Glomerular visceral epithelial cell (primary cell): ENCODE measurements around the gene ADAMTSL3.
"Not testable (repeated sequence)": the region's sequence is repeated elsewhere in the genome, so short reads cannot be mapped to it uniquely, and the experiment has no call there.

Experiments used
- DNase-seq: peaks from one replicate; pipeline ENCODE4 v3.0.0-alpha.2; 2016; ENCODE audit errors: extremely low spot score

The ADAMTSL3 gene

DNA sequence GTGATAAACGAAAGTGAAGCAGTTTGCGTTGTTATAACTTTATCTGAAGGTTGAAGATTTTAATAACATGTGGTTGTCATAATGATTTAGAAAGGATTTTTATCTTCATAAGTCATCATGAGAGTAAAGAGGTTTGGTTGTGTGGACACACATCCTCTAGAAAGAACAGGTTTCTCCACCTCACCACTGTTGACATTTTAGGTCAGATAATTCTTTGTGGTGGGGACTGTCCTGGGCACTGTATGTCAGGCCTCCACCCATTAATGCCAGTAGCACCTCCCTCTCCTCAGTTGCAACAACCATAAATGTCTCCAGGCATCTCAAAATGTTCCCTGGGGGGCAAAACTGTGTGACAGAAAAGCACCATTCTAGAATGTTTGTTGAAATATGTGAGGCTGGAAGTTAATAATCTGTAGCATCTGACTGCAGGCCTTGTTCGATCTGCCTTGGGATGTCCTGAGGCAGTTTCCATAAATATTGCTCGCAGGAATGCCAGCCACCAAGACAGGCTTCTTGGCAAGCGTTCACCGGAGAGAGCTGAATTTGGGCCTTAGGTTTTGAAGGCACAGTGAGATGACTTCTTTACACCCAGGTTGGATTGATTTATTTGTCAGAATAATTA lies 100.1 kb downstream of the ADAMTSL3 start:
- no peak for DNase-seq

DNA sequence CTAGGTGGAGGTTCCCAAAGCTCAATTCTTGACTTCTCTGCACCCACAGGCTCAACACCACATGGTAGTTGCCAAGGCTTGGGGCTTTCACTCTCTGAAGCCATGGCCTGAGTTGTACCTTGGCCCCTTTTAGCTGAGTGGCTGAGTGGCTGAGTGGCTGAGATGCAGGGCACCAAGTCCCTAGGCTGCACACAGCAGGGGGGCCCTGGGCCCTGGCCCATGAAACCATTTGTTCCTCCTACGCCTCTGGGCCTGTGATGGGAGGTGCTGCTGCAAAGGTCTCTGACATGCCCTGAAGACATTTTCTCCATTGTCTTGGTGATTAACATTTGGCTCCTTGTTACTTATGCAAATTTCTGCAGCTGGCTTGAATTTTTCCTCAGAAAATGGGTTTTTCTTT lies 103.4 kb downstream of the ADAMTSL3 start:
- DNase-seq = not testable (repeated sequence)

DNA sequence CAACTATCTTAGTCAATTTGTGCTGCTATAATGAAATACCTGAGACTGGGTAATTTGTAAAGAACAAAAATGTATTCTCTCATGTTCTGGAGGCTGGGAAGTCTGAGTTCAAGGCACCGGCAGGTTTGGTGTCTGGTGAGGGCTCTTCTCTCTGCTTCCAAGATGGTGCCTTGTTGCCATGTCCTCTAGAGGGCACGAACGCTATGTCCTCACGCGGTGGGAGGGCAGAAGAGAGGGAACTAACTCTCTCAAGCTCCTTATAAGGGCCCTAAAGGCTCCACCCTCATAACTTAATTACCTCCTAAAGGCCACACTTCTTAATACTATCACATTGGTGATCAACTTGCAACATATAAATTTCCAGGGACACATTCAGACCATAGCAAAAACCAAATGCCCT lies 108.4 kb downstream of the ADAMTSL3 start:
- DNase-seq = no peak

DNA sequence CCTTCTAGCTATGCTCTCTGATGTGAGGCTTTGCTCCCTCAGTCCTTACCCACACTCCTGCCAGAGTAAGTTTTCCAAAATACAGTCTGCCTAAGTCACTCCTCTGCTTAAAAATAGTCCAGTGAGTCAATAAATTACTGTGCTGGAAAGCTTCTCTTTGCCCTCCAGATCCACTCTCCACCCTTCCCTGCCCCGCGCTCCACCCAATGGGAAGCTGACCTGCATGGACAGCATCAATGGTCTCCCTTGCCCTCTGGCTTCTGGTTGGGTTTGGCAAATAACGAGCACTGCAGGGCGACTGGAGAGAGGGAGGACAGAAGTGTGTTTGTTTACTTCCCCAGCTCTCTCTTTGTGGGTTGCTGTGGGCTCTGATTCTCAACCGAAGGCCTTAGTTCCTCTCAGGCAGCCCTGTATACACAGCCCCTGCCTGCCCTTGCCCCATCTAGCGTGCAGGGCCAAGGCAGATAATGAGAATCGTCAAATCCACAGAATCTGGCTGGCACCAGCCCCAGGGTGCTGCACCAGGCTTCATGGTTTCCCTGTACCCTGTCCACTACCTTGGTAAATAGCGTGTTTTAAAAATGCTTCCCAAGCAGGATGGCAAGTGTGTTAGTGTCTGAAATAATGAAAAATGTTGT lies 110.4 kb downstream of the ADAMTSL3 start:
- no peak for DNase-seq

DNA sequence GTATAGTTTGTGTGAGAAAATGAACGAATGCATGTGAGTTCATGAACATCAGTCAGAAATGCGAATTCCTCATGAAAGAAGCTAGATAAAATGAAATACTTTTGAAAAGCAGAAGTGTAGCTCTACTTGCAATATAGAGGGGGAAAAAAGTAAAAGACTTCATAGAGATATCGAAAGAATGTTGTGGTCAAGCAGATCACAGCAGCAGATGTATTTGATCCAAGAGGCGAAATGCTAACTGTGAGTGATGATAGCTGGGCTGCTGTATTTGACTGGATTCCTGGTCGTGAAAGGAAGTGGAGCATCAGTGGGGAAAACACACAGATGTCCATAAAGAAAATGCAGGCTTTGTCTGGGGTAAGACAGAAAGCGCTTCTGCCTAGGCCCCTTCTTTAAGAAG lies 112.4 kb downstream of the ADAMTSL3 start:
- DNase-seq = no peak

DNA sequence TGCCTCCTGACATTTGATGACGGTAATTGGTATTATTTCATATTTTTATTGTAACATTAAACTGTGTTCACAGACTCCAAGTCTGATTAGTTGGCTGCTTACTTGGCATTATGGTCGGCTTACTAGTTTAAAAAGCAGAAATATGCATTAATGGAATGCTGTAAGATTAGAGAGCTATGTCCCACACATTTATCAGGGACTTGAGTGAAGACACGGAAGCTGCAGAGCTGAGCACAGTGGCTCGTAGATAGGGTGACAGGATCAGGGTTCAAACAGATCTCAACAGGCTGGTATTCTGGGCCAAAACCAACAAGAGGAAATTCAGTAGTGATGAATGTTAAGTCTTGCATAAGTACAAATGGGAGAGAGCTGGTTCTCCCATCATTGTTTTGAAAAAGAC lies 113.8 kb downstream of the ADAMTSL3 start:
- DNase-seq = no peak

DNA sequence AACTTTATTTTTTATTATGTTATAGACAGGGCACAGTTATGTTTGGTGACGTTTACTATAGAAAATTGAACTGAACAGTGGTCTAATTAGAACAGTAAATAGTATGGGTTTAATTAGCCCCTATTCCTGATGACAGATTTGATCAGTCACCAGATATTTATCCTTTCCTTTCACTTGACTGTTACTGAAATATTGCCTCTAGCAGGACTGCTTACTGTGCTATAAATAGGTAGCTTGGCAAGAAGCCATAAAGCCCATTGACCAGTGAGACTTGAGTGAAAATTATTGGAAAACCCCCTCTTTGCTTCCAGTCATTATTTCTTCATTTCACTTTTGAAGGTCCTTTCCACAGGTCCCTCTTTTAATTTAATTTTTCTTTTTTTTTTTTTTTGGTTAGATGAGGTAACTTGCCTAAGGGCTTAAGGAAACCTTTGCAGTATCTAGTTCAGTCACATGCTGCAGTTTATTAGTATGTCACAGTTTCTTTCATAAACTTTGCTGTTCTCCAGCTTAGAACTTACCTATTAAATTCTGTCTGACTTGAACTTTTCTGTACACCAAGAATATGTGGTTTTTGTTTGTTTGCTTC lies 115.6 kb downstream of the ADAMTSL3 start:
- no peak for DNase-seq

DNA sequence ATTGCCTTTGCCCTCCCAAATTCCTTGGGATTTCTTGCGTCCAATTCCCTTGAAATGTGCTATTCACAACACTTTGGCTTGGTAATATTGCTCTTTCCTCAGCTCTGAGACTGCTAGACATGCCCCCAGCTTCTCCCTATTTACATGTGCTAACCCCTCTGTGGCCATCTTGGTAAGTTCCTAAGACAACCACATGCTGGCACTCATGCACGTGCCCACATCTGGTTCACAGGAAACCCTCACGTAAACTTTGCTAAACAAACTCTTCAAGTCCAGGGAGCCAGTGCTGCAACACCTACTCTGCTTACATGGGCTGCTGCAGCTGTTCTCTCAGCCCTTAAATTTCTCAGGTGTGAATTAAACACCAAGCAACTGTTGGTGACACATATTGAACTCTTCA lies 121.8 kb downstream of the ADAMTSL3 start:
- DNase-seq = no peak

DNA sequence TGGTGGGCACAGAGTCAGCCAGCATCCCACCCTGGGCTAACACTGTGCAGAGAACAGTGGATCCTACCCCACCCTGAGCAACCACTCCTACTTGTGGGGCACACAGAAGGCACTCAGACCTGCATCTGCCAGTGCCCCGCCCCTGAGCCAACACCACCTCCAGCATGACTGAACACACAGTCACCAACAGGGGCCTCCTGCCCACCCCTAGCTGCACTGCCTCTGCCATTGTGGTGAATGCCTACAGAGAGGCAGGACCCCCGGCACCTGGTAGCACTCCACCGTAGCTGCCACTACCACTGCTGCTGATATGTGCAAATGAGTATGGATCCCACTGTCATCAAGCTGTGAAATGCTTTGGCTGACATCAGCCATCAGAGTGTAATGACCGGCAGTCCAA lies 123.1 kb downstream of the ADAMTSL3 start:
- no peak for DNase-seq

DNA sequence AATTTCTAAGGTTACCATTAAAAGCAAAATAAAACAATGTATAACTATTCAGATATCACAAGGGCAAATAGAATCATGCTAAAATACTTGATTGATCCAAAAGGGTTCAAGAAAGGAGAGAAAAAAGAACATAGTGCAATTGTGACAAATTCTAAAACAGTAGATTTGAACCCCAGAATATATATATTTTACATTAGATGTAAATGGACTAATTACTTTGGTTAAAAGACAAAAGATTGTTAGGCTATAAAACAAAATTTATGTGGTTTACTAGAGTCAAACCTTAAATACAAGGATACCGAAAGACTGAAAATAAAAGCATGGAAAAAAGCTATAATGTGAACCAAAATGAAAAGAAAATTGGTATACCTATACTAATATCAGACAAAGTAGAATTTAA lies 129.3 kb downstream of the ADAMTSL3 start:
- DNase-seq = no peak

DNA sequence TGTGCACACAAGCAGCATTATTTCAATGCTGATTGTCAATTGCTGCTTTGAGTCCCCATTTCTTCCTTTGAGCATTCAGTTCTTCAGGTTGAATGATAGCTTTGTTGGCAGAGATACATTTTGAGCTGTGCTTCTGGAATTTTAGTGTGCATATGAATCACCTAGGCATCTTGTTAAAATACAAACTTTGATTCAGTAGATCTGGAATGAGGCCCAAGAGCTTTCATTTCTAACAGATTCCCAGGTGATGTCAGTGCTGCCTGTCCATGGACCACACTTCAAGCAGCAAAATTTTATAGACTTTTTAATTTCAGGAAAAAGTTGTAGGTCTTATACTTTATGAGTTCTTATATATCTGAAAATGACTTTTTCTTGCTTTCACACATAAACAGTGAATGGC lies 131.1 kb downstream of the ADAMTSL3 start:
- DNase-seq = peak; percentile 59

DNA sequence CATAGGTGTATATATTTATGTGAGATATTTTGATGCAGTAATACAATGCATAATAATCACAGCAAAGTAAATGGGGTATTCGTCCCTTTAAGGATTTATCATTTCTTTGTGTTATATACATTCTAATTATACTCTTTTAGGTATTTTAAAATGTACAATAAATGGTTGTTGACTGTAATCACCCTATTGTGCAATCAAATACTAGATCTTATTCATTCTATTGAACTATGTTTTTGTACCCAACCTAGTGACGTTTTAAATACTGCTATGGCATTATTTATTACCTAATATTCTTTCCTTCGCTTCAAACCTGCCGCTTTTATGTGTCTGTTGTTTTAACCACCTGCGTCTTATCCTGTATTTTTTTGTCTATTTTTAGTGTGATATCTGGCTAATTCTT lies 132.4 kb downstream of the ADAMTSL3 start:
- no peak for DNase-seq

DNA sequence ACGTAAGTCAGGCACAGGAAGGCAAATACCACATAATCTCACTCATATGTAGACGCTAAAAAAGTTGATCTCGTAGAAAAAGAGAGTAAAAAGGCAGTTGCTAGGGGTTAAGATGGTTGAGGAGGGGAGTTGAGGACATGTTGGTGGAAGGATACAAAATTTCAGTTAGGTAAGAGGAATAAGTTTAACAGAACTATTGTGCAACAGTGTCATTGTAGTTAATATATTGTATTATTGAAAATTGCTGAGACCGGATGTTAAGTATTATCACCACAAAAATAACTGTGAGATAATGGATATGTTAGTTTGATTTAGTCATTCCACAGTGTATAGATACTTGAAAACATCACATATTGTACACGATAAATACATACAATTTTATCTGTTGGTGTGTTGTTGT lies 139.1 kb downstream of the ADAMTSL3 start:
- no peak for DNase-seq

DNA sequence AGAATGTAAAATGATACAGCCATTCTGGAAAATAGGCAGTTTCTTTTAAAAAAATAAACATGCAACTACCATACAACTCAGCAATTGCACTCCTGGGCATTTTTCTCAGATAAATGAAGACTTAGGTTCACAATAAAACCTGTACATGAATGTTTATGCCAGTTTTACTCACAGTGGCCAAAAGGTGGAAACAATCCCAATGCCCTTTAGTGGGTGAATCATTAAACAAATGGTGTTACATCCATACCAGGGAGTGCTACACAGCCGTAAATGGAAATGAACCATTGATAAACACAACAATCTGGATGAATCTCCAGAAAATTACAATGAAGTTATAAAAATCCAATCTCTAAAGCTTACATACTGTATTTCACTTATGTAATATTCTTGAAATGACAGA lies 140.3 kb downstream of the ADAMTSL3 start:
- DNase-seq = no peak

DNA sequence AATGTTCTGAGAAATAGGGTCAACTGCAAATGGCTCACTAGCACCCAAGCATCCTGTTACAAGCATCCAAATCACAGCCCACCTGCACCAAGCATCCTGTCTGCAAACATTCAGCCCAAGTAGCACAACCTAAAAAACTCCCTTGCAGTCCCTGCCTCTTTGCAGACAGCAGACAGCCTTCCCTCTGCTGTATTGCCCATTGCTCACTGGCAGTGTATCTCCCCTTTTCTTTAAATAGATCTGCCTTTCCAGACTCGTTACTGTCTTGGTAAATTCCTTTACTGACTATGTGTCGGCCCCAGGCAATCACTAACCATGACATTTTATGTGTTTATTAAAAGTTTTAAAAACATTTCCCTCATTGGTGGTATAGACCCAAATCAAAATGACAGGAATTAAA lies 155.4 kb downstream of the ADAMTSL3 start:
- no peak for DNase-seq

DNA sequence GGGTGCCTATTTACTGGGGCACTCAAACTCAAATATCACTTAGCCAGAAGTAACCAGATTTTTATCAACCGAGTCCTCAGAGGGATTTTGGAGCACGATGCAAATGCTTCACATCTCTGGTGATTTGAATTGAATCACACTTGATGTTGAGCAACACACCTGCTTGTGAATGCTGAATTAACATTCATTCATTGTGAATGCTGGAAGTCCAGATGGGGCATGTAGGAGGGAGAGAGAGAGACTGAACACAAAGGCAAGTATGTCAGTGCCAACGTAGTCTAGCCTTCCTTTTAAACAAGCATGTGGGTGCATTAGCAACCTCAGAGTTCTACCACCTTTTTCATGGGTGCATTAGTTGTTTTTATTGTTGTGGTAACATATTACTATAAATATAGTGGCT lies 156.2 kb downstream of the ADAMTSL3 start:
- no peak for DNase-seq

DNA sequence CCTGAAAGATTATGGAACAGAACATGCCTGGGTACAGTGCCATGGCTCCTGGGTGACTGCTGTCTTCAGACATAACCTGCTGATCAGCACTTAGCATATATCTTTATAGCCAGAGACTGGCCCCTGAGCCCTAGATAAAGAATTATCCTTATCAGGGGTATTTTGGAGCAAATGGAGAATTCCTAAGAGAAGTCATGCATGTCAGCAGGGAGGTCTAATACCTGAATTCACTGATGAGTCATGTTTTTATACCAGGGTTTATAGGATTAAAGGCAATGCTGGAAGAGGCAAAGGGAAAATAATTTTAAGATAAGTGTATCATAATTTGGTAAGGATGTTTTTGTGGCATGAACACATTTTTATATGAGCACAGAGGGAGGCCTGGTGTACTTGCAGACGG lies 159.8 kb downstream of the ADAMTSL3 start:
- DNase-seq = peak; percentile 28

DNA sequence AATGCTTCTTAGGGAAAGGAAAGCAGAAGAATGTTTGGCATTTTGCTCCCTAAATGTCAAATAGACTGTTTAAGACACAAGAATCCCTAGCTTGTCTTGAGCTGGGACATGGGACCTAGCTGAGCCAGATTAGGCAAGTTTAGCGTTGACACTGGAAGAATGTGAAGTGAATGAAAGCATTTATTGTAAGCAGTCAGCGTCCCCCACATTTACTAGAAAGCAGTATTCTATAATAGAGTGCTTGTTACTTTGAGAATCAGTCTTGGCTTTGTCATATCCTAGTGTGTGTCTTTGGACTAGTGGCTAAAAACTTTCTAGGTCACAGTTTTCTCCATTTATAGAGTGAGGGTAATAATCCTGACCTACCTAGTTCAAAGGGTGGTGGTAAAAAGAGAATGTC lies 161.6 kb downstream of the ADAMTSL3 start:
- DNase-seq = no peak

DNA sequence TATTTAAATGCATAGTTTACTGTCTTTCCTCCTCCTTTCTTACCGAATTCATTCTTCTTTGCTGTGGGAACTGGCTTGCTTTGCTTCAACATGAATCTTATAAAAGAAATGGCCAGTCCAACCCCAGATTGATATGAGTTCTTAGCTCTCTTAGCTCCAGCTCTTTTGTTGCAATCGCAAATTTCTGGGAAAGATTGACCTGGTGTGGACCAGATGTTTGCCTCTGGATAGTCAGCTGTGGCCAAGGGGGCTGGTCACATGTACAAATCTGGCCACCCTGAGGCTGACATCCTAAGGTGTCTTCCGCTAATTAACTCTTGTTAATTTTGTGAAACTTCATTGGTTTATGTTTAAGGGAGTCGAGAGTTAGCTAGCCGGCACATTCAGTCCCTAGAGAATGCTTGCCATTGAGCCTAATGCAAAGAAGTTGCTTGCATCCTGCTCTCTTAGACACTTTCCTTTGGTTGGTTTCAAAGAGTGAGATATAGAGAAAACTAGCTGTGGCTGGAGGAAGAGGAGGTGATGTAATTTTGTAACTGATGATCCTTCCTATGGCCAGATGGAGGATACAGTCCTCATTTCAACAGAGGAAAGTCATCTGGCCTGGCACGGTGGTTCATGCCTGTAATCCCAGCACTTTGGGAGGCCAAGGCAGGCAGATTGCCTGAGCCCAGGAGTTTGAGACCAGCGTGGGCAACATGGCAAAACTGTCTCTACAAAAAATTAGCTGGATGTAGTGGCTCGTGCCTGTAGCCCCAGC lies 162.4 kb downstream of the ADAMTSL3 start:
- no peak for DNase-seq

DNA sequence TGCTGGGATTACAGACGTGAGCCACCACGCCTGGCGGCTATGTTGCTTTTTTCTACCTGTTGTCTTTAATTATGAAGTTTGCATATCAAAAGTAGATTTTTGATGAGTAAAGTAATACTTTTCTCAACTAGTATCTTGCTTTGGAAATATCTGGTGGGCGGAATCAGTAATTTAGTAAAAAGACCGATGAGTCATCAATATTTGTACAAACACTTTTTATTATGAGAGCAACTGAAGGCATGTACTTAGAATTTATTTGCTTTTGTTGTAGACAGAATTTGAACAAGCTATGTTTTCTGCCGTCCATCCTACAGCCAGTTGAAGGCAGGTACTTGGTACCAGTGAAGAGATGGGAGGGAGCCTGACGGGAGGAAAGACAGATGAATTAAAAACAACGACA lies 164.7 kb downstream of the ADAMTSL3 start:
- DNase-seq = no peak

DNA sequence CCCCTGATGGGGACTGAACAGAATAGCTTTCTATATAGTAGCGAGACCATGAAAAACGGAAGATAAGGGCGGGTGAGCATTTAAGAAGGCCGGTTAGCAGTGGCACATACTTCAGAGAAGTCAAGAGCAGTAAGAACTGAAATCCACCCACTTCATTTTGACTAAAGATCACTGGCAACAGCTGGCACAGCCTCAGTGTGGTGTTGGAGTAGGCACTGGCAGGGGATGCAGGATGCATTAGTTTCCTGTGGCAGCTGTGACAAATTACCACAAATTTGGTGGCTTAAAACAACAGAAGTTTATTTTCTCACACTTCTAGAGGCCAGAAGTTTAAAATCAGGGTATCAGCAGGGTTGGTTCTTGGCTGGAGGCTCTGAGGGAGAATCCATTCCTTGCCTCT lies 176.5 kb downstream of the ADAMTSL3 start:
- no peak for DNase-seq

DNA sequence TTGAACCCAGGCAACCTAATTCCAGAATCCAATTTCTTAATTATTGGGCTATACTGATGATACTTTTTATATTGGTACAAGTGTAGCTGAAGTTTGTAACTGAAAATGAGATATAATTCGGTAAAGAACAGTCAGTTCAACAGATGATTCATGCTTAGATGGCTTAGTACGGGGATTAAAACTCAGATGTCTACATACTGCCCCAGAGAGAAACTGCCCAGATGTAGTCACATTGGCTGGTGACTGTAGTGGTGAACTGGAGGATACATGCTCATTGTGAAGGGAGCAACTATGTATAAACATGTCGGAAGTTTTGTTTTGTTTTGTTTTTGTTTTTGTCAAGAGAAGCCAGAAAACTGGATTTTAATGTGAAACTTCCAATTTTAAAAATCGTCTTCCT lies 179.6 kb downstream of the ADAMTSL3 start:
- no peak for DNase-seq

DNA sequence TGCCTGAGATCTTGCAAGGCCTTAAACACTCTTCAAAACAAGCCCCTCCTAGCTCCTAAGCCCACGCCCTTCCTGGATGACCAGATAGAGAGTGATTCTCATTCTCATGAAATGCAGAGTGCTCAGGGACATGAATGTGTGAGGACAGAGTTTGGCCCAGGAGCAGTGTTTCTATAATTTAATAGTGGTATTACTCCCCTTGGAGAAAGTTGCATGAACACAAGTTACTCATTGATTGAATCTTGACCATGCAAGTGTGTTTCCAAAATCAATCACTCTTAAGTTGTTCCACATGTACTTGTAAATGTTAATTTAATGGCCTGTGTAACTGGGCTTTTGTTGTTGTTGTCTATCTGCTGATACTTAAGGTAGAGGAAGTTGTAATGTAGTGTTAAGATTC lies 181.6 kb downstream of the ADAMTSL3 start:
- DNase-seq = no peak
